OCI-M1 (cell line): Measurements from ENCODE around the gene LRP1-AS.

Source experiments
- DNase-seq: peaks from one replicate; lab custom pipeline; 2025; lab: John Stamatoyannopoulos, UW

The LRP1-AS gene

DNA sequence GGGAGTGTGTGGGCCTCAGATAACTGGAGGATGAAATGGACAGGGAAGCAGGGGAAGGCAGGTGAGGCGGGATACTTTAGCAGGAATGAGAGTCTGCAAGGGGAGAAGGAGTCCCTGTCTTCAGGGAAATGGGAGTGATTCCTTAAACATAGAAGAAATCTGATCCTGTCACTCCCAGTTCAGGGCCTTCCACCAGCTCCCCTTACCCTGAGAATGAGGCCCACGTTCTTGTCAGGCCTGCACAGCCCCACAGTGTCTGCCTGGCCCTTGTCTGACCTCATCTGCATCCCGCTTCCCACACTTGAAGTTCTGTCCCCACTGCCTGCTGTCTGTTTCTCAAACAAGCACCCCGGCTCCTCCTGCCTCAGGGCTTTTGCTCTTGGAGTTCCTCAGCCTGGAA, 12.6 kb upstream of the LRP1-AS start:
- DNase-seq = no peak

DNA sequence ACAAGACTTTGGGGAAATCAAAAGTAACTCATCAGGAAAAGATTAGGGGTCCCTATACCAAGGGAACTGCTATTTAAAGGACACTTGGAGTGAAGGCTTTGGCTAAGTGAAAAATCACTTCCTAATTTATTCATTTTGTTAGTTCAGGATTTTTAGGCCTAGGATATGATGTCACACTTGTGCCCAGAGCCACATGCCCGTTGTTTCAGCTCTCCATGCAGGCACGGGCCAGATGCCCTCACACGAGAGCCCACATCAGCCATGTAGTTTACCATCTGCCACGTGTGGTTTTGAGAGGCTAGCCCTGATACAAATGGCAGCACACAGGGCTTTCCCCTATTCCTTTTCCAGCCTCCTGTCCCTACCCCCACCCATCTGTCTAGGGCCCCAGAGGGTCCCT, 11.9 kb upstream of the LRP1-AS start:
- DNase-seq = no peak

DNA sequence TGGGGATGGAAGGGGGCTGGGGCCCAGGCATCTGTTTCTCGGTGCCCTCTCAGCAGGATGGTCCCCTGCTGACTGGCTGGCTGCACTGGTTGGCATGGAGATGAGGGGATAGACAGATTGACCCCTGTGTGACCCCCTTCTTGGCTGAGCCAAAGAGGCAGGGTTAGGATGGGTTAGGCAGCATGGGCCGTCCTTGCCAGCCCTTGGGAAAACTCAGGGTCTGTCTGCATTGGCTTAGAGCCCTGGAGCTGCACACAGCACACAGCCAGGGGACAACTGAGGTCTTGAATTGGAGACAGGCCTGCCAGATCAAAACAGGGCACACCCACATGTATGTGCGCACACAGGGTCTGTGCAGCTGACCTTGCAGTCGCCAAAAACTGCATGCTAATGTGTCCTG, 11.2 kb upstream of the LRP1-AS start:
- no peak for DNase-seq

DNA sequence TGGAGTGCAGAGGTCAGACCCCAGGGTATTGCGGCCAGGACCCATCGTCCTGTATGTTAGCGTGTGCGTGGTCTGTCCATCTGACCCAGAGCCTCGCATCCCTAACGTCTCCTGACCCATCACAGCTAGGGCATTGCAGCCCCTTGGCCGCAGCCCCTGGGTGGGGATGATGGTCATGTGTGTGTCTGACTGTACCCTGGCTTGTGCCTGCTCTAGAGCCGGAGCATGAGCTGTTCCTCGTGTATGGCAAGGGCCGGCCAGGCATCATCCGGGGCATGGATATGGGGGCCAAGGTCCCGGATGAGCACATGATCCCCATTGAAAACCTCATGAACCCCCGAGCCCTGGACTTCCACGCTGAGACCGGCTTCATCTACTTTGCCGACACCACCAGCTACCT, 10.8 kb upstream of the LRP1-AS start:
- DNase-seq = no peak

DNA sequence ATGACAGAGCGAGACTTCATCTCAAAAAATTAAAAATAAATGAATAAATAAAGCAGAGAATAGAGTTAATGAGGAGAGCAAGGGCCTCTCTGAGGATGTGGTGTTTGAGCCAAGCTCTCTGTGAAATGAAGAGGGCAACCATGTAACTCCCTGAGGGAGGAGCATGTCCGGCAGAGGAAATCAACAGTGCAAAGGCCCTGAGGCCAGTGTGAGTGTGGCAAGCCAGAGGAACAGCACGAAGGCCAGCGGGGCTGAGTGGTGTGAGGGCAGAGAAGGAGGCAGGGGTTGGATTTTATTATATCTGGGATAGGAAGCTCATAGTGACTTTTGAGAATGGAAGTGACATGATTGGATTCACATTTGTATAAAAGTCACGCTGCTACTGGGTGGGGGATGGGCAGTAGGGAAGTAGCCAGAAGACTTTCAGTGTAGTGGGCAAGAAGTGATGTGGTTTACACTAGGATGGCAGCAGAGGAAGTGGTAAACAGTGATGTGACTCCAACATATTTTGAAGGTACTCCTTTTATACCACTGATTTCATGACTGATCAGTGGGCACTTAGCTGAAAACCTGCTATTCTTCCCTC, 10.3 kb upstream of the LRP1-AS start:
- peak; percentile 27 for DNase-seq

DNA sequence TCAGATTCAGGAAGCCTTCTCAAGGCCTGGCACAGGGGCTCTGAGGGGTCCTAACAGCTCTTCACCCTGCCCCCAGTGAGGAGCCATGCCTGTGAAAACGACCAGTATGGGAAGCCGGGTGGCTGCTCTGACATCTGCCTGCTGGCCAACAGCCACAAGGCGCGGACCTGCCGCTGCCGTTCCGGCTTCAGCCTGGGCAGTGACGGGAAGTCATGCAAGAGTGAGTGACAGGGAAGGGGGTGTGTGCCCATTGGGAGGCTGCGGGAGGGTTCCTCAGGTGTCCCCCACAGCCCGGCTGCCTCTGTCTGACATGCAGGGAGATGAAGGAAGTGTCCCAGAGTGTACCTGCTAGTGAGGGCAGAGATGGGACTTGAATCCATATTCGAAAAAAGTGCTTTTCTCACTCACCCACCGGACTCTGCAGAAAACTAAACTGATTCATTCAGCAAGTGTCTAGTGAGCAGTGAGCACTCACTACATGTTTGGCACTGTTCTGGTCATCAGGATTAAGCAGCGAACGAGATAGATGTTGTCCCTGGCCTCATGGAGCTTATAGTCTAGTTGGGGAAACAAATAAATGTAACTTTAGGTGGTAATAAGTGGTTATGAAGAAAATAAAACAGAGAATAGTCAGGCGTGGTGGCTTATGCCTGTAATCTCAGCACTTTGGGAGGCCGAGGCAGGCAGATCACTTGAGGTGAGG, 9.4 kb upstream of the LRP1-AS start:
- DNase-seq = no peak

DNA sequence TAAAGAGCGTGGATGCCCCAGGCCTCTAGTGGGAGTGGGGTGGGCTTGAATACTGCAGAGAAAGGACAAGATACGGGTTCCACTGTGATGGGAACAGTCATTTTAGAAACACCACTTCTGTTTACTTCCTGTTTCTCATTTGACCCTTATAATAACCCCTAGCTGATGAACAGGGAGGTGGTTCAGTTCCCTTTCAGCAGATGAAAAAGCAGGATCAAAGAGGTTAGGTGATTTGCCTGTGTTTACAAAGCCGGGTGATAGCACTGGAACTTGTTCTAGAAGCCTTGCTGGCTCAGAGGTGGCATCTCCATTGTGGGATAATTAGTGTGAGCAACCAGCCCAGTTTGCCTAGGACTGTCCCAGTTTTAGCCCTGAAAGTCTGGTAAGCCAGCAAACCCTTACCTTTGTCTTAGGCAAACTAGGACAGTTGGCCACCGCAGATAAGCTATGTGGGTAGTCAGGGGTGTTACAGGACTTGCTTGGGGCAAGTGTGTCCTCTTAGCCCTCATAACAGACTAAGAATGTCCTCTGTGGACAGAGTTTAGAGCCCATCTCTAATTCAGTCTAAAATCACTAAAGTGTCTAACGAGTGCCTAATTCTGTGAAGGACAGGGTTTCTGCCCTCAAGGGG, 7.5 kb upstream of the LRP1-AS start:
- DNase-seq = peak; percentile 44

DNA sequence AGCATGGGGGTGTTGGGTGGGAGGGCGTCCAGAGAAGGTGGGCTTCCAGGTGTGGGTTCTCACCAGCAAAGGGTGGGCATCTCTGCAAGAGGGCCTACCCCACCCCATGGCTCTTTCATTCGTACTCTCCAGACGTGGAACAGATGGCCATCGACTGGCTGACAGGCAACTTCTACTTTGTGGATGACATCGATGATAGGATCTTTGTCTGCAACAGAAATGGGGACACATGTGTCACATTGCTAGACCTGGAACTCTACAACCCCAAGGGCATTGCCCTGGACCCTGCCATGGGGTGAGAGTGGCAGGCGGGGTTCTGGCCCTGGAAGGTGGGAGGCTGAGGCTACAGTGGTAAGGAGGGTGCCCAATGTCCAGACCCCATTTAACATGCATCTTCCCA, 6.7 kb upstream of the LRP1-AS start:
- DNase-seq = no peak

DNA sequence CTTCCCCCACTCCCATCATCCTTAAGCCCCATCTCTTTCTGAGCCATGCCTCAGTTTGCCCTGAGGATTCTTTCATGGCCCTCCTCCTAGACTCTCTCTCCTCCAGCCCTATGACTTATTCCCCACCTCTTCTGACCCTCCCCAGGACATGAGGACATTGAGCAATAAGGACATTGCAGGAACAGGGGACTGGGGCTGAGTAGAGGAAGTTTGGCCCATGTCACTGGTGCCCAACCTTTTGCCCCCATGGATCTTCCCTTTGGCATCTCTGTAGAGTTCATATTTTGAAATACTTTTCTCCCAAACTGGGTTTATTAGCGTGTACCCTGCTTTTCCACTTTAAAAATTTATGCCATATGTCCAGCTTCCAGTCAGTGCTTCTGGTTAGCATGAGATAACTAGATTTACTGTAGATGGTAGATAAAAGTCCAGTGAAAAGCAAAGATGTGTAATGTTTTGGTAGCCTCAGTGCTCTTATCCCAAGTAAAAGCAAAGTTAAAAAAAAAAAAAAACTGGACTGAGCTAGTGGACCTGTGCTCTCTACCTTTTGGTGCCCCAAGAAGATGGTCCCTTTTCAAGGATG, 6.1 kb upstream of the LRP1-AS start:
- DNase-seq = no peak

DNA sequence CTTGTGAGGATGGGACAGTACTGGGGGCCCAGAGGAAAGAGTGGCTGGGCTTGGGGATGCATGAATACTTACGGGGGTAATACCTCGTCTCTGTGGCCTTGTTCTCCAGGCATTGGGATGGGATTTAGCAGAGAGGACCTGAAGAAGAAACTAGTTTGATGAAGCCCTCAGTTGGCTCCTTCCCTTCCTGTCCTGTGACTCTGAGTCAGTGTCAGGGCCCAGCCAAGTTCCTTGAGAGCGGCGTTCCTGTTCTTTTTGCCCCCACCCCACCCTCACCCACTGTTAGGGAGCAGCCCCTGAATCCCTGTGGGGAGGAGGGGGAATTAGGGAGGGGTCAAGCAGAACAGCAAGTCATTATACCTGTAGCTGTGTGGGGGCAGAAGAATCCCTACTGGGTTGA, 5.2 kb upstream of the LRP1-AS start:
- no peak for DNase-seq

DNA sequence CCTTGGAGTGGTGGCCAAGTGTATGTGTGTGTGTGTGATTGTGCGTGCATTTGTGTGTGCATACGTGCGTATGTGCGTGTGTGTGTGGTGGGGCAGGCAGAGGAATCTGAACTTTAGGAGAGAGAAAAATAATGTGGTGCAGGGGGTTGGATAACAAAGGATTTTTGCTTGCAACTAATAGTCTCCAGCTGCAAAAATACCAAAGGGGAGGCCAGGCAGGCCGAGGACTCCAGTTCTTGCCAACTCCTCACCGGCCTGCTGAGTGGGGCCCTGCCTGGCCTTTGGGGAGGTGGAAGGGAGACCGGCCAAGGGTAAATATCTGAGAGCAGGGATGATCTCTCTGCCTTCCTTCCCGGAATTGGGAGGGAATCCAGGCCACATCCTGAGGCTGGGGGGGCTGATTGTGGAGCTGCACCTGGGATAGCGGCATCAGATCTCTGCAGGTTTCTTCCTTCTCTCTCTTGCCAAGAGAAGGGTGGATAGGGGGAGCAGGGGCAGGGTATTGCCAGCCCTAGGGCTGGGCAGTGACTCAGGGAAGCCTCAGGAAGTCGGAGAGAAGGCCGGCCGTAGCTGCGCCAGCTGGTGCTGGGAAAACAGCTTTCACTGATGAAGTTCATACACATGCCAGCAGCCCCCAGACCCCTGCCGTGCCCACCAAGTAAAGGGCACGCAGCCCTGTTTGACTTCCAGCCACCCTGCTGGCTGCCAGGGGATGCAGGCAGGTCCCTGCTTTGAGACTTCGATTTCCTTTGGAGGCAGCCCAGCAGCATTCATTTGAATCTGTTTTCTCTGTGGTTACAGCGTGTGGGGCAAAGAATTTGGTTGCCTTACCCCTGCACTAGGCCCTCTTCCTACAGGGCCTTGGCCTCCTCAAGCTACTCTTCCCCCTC, 4.6 kb upstream of the LRP1-AS start:
- DNase-seq = no peak

DNA sequence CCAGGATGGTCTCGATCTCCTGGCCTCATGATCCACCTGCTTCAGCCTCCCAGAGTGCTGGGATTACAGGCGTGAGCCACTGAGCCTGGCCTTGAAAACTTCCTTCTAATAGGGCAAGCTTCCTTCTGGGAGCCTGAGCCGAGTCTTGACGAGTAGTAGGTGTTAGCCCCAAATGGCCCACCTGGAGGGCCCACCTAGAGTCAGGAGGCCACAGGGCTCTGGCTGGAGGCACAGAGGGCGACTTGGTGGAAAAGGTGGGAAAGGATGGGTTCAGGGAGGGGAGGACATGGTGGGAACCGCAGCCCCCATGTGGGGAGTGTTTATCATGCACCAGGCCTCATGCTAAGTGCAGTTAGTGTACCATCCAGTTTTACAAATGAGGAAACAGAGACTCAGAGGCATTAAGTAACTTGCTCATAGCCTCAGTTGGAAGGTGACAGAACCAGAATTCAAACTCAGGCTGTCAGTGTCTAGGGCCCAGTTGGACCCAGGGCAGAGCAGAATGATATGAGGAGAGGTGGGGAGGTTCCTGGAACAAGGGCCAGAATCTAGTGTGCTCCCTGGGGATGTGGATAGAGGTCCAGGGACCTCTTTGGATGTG, 3.1 kb upstream of the LRP1-AS start:
- DNase-seq = no peak

DNA sequence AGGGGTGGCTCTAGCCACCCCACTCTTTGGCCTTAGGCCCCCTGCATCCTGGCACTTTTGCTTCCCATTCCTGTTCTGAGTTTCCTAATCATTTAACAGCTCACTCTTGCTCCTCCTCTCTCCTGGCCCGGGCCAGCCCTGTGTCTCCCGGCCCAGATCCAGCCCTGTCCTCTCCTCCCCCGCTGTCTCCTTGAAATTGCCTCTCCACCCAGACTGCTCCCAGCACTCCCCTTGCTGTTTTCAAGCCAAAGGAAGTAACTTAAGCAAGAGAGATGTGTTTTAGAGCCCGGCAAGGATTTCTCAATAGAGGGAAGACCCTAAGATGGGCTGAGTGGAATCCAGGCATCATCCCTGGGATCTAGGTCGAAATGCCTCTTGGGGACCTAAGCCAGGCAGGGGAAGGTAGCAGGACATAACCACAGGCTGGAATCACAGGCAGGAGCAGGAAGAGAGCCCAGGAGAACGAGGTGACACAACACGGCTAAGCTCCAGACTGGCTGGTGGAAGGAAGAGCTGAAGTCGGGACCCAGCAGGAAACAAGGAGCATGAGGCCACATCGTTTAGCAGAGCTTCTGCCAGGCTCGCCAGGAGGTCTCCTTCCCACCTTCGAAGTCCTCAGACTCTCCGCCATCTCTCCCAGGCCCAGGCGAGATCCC, 2.0 kb upstream of the LRP1-AS start:
- DNase-seq = no peak

DNA sequence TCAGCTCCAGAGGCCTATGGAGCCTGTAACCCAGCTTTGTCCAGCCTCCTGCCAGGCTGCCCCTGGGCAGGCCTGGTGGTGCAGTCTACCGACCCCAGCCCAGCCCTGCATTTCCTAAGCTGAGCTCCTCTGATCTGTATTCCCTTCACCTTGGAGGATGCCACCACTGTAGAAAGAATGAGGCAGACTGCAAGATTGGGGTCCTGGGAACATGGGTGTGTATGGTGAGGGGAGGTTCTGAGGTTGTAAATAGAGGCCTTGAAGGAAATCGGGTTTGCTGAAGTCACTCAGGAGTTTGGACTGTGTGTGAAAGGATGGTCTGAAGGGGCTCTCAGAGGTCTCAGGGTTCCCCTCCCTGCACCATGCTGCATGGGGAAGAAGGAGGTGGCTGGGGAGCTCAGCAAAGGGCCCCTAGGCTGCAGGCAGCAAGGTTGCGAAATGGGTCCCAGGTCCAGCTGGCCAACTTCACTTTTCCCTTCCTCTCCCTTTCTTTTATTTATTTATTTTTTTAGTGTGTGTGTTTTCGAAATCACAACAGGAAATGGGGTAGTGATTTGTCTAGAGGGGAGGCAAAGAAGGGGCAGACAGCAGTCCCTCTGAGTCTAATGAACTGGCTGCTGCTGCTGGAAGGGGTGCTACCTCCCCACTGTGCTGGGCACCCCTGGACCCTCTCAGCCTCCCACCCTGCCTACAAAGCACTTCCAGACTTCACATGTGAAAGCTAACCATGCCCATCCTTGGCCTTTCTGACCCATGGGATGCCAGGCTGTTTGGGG, 1.2 kb upstream of the LRP1-AS start:
- no peak for DNase-seq

DNA sequence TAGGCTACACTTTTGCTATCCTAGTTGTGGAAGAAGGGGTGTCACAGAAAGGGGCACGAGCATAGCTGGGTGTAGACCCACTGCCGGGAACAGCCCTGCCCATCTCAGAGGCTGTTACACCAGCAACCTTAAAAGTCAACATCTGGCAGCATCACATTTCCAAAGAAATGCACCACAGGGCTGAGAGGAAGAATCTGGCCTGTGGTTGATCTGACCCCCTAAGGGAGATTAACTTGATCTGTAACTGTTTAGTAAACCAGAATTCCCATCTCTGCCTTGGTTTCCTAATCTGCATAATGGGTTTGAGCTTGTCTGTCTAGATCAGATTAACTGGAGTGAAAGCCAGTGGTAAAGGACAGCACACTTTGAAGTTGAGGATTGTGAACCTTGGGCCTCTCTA, 1.3 kb downstream of the LRP1-AS start:
- no peak for DNase-seq

DNA sequence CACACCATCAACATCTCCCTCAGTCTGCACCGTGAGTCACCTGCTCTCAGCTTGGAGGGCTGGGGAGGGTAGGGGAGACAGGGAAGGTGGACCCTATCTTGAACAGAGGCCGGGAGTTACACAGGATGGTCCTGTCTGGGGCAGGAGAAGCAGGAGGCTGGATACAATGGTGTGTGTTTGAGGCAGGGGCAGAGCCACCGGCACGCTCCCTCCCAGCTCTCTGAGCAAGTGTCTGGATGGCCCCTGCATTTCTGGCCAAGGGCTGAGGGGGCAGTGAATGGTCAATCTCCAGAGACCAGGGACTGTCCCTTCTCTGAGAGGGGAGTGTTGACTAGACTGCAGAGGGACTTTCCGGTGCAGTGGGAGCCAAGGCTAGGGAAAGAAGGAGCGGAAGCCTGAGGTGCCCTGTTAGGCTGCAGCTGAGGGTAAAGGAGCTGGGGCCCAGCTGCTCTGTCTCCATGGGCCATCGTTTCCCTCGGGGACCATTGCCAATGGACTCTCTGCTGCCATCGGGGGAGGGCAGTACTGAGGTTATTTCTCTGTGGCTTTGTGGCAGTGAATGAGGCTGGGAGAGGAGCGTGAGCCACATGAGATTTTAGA, 1.9 kb downstream of the LRP1-AS start:
- DNase-seq = no peak

DNA sequence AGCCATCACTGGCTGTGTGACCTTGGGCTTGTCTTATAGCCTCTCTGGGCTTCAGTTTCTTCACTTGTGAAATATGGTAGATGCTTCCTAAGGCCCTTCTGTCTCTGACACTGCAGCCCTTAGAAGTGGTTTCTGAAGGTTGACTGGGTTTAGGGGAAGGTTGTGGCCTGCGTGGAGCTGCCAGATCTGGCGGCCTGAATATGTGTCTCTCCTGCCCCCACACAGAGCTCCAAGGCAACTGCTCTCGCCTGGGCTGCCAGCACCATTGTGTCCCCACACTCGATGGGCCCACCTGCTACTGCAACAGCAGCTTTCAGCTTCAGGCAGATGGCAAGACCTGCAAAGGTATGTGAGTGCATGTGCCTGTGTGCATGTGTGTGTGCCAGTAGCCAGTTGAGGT, 4.0 kb downstream of the LRP1-AS start:
- no peak for DNase-seq

DNA sequence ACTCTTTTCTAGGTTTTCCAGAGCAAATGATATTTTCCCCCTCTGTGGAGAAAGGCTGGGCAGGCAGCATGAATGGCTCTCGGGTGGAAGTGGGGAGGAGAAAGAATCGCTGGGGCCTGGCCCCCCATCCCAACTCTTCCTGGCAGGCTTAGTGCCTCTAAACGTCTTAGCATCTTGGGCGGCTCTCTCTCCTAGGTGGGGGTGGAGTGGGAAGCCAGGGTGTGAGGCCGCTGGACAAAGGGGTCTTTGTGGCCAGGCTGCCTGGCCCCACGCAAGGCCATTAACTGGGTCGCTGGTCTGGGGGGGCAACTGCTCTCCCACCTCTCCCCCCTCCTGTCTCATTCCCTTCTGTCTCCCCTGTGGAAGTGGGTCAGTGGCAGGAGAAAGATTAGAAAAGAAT, 4.7 kb downstream of the LRP1-AS start:
- no peak for DNase-seq

DNA sequence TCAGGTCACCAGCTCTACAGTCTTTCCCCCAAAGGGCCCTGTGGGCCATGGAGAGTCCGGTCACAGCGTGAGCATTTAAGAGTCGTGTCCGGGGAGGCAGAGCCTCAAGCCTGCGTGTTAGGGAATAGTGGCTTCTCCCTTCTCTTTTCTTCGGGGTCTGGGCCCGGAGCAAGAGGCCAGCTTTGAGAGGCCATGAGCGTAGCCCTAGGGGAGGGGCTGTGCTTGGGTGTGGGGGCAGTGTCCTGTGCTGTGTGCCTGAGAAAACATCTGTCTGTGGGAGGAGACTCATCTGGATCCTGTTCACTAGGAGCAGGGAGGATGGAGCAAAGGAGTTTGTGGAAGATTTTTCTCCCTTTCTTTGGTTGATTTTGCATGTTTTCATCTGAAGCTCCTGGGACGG, 5.3 kb downstream of the LRP1-AS start:
- no peak for DNase-seq

DNA sequence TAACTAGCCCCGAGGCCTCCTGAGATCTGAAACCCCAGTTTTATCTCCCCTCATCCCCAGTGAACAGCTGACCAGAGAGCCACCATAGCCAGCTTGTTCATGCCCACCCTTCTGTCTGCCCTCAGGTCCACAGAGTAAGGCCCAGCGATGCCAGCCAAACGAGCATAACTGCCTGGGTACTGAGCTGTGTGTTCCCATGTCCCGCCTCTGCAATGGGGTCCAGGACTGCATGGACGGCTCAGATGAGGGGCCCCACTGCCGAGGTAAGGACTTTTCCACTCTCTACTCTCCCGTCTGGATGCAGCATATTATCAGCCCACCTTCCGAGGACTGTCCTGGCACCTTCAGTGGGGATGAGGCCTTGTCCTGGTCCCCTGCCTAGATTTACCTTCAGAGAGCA, 6.2 kb downstream of the LRP1-AS start:
- no peak for DNase-seq
